HUES6 (cell line): ENCODE data around the gene BAHCC1.
A peak's percentile ranks its signal among the peaks of the same experiment; 100 is the strongest.

Source experiments
- H3K27ac ChIP-seq: 2 replicates; pipeline ENCODE4 v1.7.0; 2013; ENCODE audit warnings: low read depth, mild to moderate bottlenecking, low read length, inconsistent platforms
- H3K27me3 ChIP-seq: 2 replicates; pipeline ENCODE4 v1.6.1; 2013; ENCODE audit warnings: low read length; ENCODE audit not compliant: control insufficient read depth, insufficient read depth
- H3K36me3 ChIP-seq: 2 replicates; pipeline ENCODE4 v1.6.1; 2013; ENCODE audit warnings: low read length; ENCODE audit not compliant: control insufficient read depth, insufficient read depth
- H3K4me1 ChIP-seq: 2 replicates; pipeline ENCODE4 v1.6.1; 2013; ENCODE audit warnings: low read length; ENCODE audit not compliant: control insufficient read depth, insufficient read depth
- H3K4me3 ChIP-seq: 2 replicates; pipeline ENCODE4 v1.5.1; 2013; ENCODE audit warnings: low read depth, low read length
- H3K9ac ChIP-seq: one replicate; pipeline ENCODE4 v1.6.1; 2013; ENCODE audit warnings: mild to moderate bottlenecking, low read length
- H3K9me3 ChIP-seq: 2 replicates; pipeline ENCODE4 v1.6.1; 2013; ENCODE audit warnings: low read depth, low read length; ENCODE audit not compliant: control insufficient read depth, insufficient read depth

The BAHCC1 gene

GRCh38 chr17:81473019-81473418 is 77.8 kb downstream of the BAHCC1 start:
- Histone ChIP-seq H3K4me3 (no peak overlapping the region), H3K36me3 (no peaks in the 10 kb centered on the region), H3K27ac (no peak overlapping the region), H3K4me1 (no peaks in the 10 kb centered on the region), H3K27me3 (no peaks in the 10 kb centered on the region), H3K9ac (no peak overlapping the region), H3K9me3 (0 out of 2 replicates have a peak, but pooled peaks cover 3% of the 10 kb centered on the region)

GRCh38 chr17:81474958-81475357 is 79.7 kb downstream of the BAHCC1 start:
- no peak overlapping the region for H3K4me3 ChIP-seq
- H3K9me3 ChIP-seq = 0 out of 2 replicates have a peak, but pooled peaks cover 3% of the 10 kb centered on the region
- no peak overlapping the region for H3K27ac ChIP-seq
- H3K27me3 ChIP-seq = peaks cover 6% of the 10 kb centered on the region
- no peaks in the 10 kb centered on the region for H3K36me3 ChIP-seq
- H3K4me1 ChIP-seq = no peaks in the 10 kb centered on the region
- no peak overlapping the region for H3K9ac ChIP-seq

DNA sequence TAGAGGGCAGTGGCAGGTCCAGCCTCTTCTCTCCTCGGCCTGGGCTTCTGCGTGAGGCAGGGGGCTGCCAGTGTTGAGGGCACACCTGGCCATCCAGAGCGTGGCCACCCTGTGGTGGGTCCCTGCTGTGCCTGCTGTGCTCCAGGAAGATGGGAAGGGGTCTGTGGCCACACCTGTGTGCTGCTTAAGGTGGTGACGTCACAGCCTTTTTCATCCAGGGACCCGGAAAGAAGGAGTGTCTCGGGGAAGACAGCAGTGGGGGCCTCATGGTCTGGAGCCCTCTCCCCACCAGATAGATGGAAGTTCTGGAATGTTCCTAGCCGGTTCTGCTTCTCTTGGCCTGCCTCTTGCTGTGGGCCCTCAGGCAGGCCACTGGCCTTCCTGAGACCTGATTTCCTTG is 80.8 kb downstream of the BAHCC1 start:
- Histone ChIP-seq H3K4me3 (no peak overlapping the region), H3K27ac (no peak overlapping the region), H3K9ac (no peak overlapping the region), H3K9me3 (0 out of 2 replicates have a peak, but pooled peaks cover 3% of the 10 kb centered on the region), H3K27me3 (peaks cover 17% of the 10 kb centered on the region), H3K36me3 (no peaks in the 10 kb centered on the region), H3K4me1 (no peaks in the 10 kb centered on the region)

GRCh38 chr17:81476635-81477034 is 81.4 kb downstream of the BAHCC1 start:
- Histone ChIP-seq H3K9ac (no peak overlapping the region), H3K27ac (no peak overlapping the region), H3K36me3 (no peaks in the 10 kb centered on the region), H3K27me3 (peaks cover 19% of the 10 kb centered on the region), H3K9me3 (0 out of 2 replicates have a peak, but pooled peaks cover 3% of the 10 kb centered on the region), H3K4me1 (no peaks in the 10 kb centered on the region), H3K4me3 (no peak overlapping the region)

DNA sequence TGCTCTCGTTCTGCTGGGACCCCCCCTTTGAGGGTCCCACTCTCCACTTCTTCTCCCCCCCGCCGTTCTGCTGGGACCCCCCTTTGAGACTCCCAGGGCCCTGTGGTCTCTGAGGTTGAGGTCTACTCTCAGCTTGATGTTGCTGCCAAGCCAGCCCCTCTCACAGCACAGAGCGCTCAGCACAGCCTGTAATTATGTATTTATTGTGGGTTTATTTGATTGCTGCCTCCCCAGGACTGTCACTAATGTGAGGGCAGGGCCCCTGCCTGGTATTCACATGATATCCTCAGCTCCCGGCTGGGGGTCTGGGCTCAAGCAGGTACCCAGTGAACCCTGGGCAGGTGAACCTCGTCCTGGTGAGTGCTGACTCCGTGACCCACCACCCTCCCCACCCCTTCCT is 81.9 kb downstream of the BAHCC1 start:
- no peaks in the 10 kb centered on the region for H3K36me3 ChIP-seq
- H3K27me3 ChIP-seq = peaks cover 24% of the 10 kb centered on the region
- H3K27ac ChIP-seq = no peak overlapping the region
- no peak overlapping the region for H3K4me3 ChIP-seq
- no peaks in the 10 kb centered on the region for H3K4me1 ChIP-seq
- H3K9ac ChIP-seq = no peak overlapping the region
- H3K9me3 ChIP-seq = 0 out of 2 replicates have a peak, but pooled peaks cover 3% of the 10 kb centered on the region

DNA sequence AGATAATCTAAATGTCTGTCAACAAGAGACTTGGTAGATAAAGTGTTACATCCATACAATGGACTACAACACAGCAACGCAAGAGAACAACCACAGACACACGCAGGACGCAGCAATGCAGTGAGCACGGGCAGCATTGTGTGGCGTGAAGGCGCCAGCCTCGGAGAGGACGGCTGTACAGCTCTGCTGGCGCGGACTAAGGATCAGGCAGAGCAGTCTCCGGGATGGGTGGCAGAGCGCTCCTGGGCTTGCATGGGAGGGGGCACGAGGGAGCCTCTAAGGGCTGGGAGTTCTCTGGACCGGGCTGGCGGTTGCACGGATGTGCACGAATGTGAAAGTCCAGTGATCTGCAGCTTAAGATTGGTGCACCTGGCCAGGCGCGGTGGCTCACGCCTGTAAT is 82.9 kb downstream of the BAHCC1 start:
- Histone ChIP-seq H3K9ac (no peak overlapping the region), H3K27me3 (peaks cover 34% of the 10 kb centered on the region)

DNA sequence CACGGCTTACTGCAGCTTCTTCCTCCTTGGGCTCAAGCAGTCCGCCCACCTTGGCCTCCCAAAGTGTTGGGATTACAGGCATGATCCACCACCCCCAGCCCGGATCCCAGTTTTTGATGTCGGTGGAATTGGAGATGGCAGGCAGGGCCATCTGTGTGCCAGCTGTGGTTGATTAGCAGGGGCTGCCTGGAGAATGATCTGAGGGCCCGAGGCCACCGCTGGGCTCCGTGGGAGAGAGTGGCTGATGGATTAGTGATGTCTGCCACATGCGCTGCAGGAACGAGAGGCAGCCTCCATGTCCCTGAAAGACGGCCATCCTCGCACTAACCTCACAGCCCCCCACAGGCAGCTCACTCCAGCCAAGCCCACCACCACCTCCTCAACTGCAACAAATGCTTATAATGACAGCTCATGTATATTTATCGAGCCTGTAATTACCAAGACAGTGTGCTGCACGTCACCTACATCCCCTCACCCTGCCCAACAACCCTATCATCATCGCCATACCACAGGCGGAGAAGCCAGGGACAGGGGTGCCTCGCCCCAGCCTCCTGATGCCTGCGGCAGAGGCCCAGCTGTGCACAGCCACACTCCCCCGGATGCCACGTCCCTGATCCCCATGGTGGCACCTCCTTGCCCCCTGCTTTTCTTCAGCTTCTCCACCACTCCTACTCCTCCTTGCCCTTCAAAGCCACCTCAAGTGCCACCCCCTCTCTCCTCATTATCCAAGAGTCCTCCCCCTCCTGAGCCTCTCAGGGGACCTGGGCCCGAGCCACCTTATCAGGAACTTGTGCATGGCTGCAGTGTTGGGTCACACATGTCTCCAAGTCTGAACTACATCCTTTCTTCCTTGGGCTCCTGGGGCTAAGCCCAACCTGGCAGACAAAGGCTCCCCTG is 84.2 kb downstream of the BAHCC1 start:
- H3K36me3 ChIP-seq = no peaks in the 10 kb centered on the region
- 0 out of 2 replicates have a peak, but pooled peaks cover 3% of the 10 kb centered on the region for H3K9me3 ChIP-seq
- peaks cover 44% of the 10 kb centered on the region for H3K27me3 ChIP-seq
- no peak overlapping the region for H3K9ac ChIP-seq
- H3K4me3 ChIP-seq = no peak overlapping the region
- H3K4me1 ChIP-seq = peaks cover 14% of the 10 kb centered on the region; the same call in 1 of the 2 replicates
- H3K27ac ChIP-seq = no peak overlapping the region

More for the DNA sequence above, 82.9 kb downstream of the BAHCC1 start:
- H3K4me1 ChIP-seq = peaks cover 4% of the 10 kb centered on the region; the same call in 1 of the 2 replicates
- no peak overlapping the region for H3K4me3 ChIP-seq
- H3K27ac ChIP-seq = no peak overlapping the region
- no peaks in the 10 kb centered on the region for H3K36me3 ChIP-seq
- H3K9me3 ChIP-seq = 0 out of 2 replicates have a peak, but pooled peaks cover 3% of the 10 kb centered on the region

- Histone ChIP-seq H3K36me3 (no peaks in the 10 kb centered on the region), H3K27ac (no peak overlapping the region), H3K4me3 (no peak overlapping the region), H3K4me1 (peaks cover 17% of the 10 kb centered on the region), H3K9me3 (0 out of 2 replicates have a peak, but pooled peaks cover 3% of the 10 kb centered on the region), H3K9ac (no peak overlapping the region), H3K27me3 (peaks cover 47% of the 10 kb centered on the region)
Measured at GRCh38 chr17:81480140-81481072, 85.1 kb downstream of the BAHCC1 start.

DNA sequence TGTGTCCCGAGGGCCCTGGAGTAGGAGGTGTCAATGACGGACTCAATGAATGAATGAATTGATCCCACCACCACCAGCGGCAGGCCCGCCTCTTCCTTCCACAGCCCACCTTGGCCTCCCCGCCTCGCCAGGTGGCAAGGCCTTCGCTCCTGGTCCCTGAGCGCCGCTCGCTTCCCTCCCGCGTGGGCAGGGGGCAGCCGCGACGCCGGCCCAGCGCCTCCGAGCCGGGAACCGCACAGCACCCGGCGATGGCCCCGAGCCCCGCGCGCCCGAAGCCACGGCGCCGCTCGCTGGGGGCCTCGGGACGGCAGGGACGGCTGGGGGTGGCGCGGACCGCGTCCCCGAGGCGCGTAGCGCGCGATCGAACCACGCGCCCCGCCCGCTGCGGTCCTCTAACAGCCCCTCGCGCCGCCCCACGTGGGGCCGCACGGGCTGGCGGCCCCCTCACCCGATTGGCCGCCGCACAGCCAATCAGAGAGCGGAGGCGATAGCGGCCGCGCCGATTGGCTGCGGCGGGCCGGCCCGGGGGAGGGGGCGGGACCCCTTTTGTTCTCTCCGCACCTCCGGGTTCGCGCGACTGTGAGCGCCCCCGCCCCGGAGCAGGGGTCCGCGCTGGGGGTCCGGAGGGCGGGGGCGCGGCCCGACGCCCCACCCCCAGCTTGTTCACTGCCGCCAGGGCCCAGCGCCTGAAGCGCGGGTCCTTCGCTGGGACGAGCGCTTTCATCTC is 86.0 kb downstream of the BAHCC1 start:
- Histone ChIP-seq H3K27me3 (peaks cover 48% of the 10 kb centered on the region), H3K4me1 (peaks cover 17% of the 10 kb centered on the region), H3K9ac (no peak overlapping the region), H3K4me3 (peak overlapping the region; percentile 39), H3K9me3 (0 out of 2 replicates have a peak, but pooled peaks cover 3% of the 10 kb centered on the region), H3K27ac (no peak overlapping the region), H3K36me3 (no peaks in the 10 kb centered on the region)

- Histone ChIP-seq H3K4me3 (peak overlapping the region; percentile 39), H3K27me3 (peaks cover 51% of the 10 kb centered on the region), H3K9ac (no peak overlapping the region), H3K36me3 (no peaks in the 10 kb centered on the region), H3K9me3 (no peaks in the 10 kb centered on the region), H3K27ac (no peak overlapping the region), H3K4me1 (peaks cover 17% of the 10 kb centered on the region)
Measured at GRCh38 chr17:81481815-81482505, 86.7 kb downstream of the BAHCC1 start.
